Left hindlimb (tissue), 1 donor: Measurements from ENCODE around the gene PGA3.
A peak's percentile ranks its signal among the peaks of the same experiment; 100 is the strongest.
"Not testable (repeated sequence)": the region's sequence is repeated elsewhere in the genome, so short reads cannot be mapped to it uniquely, and the experiment has no call there.

ENCODE experiments used
- DNase-seq: peaks from one replicate; pipeline ENCODE4 v3.0.0-alpha.2; 2018

PGA3 gene

GRCh38 chr11:61211327-61211952 lies 8.1 kb downstream of the PGA3 start:
- DNase-seq: not testable (repeated sequence)

- not testable (repeated sequence) for DNase-seq
Observed at GRCh38 chr11:61212202-61212601, 8.9 kb downstream of the PGA3 start.

- not testable (repeated sequence) for DNase-seq
Observed at GRCh38 chr11:61213711-61214324, 10.5 kb downstream of the PGA3 start.

GRCh38 chr11:61218306-61218705 lies 15.0 kb downstream of the PGA3 start:
- DNase-seq: not testable (repeated sequence)

GRCh38 chr11:61219016-61219415 lies 15.7 kb downstream of the PGA3 start:
- not testable (repeated sequence) for DNase-seq

- DNase-seq: not testable (repeated sequence)
Observed at GRCh38 chr11:61222047-61222446, 18.7 kb downstream of the PGA3 start, which contains the start of gene PGA4. Gene PGA4 (plus strand): TSS chr11:61222347. CDS start chr11:61222401, 54 bp downstream.

- DNase-seq: not testable (repeated sequence)
Observed at GRCh38 chr11:61222692-61223091, 19.4 kb downstream of the PGA3 start.

GRCh38 chr11:61226457-61227137 lies 23.3 kb downstream of the PGA3 start:
- not testable (repeated sequence) for DNase-seq

GRCh38 chr11:61229458-61229857 lies 26.1 kb downstream of the PGA3 start:
- DNase-seq: not testable (repeated sequence)

- not testable (repeated sequence) for DNase-seq
Observed at GRCh38 chr11:61231033-61231432, 27.7 kb downstream of the PGA3 start.

- not testable (repeated sequence) for DNase-seq
Observed at GRCh38 chr11:61231585-61231984, 28.3 kb downstream of the PGA3 start.

GRCh38 chr11:61232548-61233145 lies 29.3 kb downstream of the PGA3 start:
- DNase-seq: not testable (repeated sequence)

- not testable (repeated sequence) for DNase-seq
Observed at GRCh38 chr11:61237130-61237529, 33.8 kb downstream of the PGA3 start.

- not testable (repeated sequence) for DNase-seq
Observed at GRCh38 chr11:61240288-61240687, 37.0 kb downstream of the PGA3 start.

- DNase-seq: not testable (repeated sequence)
Observed at GRCh38 chr11:61240875-61241274, 37.6 kb downstream of the PGA3 start, which contains the start of gene PGA5. Gene PGA5 (plus strand): TSS chr11:61241175. CDS start chr11:61241227, 52 bp downstream.

- DNase-seq: not testable (repeated sequence)
Observed at GRCh38 chr11:61241526-61241925, 38.2 kb downstream of the PGA3 start.

GRCh38 chr11:61245284-61245964 lies 42.1 kb downstream of the PGA3 start:
- DNase-seq: not testable (repeated sequence)

- not testable (repeated sequence) for DNase-seq
Observed at GRCh38 chr11:61248071-61248470, 44.8 kb downstream of the PGA3 start.

- DNase-seq: not testable (repeated sequence)
Observed at GRCh38 chr11:61249201-61249600, 45.9 kb downstream of the PGA3 start.

- peak; percentile 85 for DNase-seq
Observed at GRCh38 chr11:61250796-61251765, 47.8 kb downstream of the PGA3 start.

GRCh38 chr11:61252332-61252731 lies 49.0 kb downstream of the PGA3 start:
- not testable (repeated sequence) for DNase-seq
